Lower leg skin (tissue), 3 donors: ENCODE results near the gene SPSB1.

ENCODE experiments used
- POLR2A ChIP-seq, 2 donors: fragments of 450-650 bp; IDR thresholded peaks; one replicate each; pipeline ENCODE4 v1.6.1; 2016 to 2017; ENCODE audit warnings: antibody characterized with exemption in 2 of 2, mild to moderate bottlenecking in 1 of 2, moderate library complexity in 1 of 2
- TF ChIP-seq, protein P1 (sequence below), 3 donors: fragments of 450-650 bp; IDR thresholded peaks; one replicate each; pipeline ENCODE4 v1.5.1; 2016; ENCODE audit warnings: antibody characterized with exemption in 3 of 3, mild to moderate bottlenecking in 3 of 3, moderate library complexity in 2 of 3

DNA sequence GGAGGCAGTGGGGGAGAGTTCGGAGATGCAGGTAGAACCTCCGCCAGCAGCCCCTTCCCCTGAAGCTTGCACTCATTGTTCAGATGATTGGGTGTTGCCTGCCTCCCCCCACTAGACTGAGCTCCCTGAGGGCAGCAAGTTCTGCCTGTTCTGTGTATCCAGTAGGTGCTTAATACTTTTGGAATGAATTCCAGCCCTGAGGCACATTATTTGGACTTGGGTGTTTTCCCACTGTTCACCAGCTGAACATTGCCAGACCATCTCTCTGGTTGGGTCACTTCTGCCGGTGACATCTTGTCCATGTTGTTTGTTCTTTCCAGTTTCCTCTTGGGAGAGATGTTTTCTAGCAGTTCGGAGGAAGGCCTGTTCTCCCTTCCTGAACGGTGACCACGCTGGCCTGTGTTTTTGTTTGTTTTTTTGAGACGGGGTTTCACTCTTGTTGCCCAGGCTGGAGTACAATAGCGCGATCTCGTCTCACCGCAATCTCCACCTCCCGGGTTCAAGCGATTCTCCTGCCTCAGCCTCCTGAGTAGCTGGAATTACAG lies 48.7 kb downstream of the SPSB1 start:
- TF ChIP-seq, protein P1, sequence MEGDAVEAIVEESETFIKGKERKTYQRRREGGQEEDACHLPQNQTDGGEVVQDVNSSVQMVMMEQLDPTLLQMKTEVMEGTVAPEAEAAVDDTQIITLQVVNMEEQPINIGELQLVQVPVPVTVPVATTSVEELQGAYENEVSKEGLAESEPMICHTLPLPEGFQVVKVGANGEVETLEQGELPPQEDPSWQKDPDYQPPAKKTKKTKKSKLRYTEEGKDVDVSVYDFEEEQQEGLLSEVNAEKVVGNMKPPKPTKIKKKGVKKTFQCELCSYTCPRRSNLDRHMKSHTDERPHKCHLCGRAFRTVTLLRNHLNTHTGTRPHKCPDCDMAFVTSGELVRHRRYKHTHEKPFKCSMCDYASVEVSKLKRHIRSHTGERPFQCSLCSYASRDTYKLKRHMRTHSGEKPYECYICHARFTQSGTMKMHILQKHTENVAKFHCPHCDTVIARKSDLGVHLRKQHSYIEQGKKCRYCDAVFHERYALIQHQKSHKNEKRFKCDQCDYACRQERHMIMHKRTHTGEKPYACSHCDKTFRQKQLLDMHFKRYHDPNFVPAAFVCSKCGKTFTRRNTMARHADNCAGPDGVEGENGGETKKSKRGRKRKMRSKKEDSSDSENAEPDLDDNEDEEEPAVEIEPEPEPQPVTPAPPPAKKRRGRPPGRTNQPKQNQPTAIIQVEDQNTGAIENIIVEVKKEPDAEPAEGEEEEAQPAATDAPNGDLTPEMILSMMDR (IDR thresholded peaks at IDR 0.05): no peak
- TF ChIP-seq POLR2A (IDR thresholded peaks at IDR 0.05): no peak
